DOHH2 (cell line): Measurements from ENCODE around the gene ZNF532.

ENCODE experiments used
- CTCF ChIP-seq: fragments of 200-600 bp; sonication (generic); IDR thresholded peaks from one replicate; pipeline ENCODE4 v1.5.1; 2014; ENCODE audit warnings: antibody characterized with exemption, mild to moderate bottlenecking, low read depth, low read length; ENCODE audit not compliant: poor library complexity, severe bottlenecking
- EZH2phosphoT487 ChIP-seq: fragments of 200-600 bp; sonication (generic); IDR thresholded peaks from 2 replicates; pipeline ENCODE4 v1.6.1; 2017; ENCODE audit warnings: borderline replicate concordance, mild to moderate bottlenecking, antibody characterized with exemption, low read length, moderate library complexity, mixed read lengths

- TF ChIP-seq CTCF (no peak), EZH2phosphoT487 (no peak)
These were observed 103.1 kb downstream of the ZNF532 start for GRCh38 chr18:58967751-58968254.
